SHP77 (cell line): ENCODE measurements around the gene THOC6.
"Not testable (repeated sequence)": the region's sequence is repeated elsewhere in the genome, so short reads cannot be mapped to it uniquely, and the experiment has no call there.

Source experiments
- DNase-seq, 2 experiments: peaks; one replicate each; lab custom pipeline; 2025; lab: John Stamatoyannopoulos, UW

THOC6 gene

DNA sequence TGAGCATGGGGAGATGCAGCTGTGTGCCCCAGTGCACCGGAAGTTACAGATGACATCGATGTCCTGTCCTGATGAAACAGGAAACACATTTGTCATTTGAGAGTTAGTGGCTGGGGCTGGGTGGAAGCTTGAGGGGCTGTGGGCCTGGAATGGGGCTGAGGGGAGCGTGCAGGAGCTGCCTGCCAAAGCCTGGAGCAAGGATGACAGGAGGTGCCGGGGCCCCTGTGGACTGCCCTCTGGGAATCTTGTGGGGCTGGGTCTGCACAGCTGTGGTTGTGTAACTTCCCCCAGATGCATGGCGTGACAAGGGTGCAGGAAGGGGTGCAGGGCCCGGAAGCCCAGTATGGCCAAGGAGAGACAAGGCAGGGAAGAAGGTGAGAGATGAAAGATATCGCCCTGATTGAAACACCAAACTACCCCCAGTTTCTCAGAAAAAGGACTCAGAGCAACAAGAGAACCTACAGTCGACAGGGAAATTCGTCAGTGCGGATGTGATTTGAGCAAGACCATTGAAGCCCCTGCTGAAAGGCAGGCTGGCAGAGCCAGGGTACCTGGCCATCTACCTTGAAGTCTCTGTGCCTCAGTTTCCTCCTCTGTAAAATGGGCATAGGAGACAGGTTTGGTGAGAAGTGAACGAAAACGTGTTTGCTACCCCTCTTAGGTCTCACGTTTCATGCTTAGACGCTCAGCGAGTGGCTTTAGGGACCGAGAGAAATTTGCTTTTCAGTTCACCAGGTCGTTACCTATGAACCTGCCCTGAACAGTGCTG is 31.3 kb downstream of the THOC6 start:
- DNase-seq: no peak

DNA sequence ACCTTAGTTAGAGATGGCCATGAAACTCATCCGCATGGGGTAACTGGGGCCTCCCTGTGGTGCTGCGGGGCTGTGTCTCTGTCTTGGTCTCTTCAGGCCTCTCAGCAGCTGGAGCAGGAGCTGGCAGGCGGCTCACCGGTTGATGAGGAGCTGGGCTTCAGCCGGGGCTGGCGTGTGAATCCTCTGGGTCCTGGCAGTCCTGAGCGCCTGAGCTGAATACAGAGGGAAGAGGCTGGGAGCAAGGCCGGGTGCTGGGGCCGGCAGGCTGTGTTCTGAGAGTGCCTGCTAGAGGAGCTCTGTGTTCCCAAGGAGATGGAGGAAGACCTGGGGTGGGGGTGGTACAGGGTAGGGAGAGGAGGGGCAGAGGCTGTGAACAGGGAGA is 31.9 kb downstream of the THOC6 start:
- DNase-seq: not testable (repeated sequence)

DNA sequence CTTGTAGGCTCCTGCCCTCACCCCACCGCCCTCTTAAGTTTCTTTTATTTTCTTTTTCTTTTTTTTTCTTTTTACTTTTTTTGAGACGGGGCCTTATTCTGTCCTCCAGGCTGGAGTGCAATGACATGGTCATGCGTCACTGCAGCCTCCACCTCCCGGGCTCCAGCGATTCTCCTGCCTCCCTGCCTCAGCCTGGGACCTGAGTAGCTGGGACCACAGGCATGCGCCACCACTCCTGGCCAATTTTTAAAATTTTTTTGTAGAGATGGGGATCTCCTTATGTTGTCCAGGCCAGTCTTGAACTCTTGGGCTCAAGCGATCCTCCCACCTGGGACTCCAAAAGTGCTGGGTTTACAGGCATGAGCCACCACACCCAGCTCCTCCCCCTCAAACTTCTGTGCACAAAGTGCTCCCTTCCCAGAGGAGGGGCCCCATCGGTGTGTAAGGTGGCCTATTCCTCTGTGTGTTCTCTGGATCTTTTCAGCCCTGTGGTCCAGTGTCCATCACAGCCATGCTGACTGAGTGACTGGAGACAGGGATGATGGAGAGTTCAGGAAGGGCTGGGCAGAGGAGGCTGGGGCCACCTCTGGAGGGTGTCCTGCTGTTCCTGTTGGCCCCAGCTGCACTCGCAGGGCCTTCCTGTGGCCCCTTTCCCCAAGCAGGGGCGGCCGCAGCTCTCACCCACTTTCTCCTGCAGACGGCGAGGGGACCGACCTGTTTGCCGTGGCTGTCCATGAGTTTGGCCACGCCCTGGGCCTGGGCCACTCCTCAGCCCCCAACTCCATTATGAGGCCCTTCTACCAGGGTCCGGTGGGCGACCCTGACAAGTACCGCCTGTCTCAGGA is 32.7 kb downstream of the THOC6 start:
- DNase-seq: no peak

DNA sequence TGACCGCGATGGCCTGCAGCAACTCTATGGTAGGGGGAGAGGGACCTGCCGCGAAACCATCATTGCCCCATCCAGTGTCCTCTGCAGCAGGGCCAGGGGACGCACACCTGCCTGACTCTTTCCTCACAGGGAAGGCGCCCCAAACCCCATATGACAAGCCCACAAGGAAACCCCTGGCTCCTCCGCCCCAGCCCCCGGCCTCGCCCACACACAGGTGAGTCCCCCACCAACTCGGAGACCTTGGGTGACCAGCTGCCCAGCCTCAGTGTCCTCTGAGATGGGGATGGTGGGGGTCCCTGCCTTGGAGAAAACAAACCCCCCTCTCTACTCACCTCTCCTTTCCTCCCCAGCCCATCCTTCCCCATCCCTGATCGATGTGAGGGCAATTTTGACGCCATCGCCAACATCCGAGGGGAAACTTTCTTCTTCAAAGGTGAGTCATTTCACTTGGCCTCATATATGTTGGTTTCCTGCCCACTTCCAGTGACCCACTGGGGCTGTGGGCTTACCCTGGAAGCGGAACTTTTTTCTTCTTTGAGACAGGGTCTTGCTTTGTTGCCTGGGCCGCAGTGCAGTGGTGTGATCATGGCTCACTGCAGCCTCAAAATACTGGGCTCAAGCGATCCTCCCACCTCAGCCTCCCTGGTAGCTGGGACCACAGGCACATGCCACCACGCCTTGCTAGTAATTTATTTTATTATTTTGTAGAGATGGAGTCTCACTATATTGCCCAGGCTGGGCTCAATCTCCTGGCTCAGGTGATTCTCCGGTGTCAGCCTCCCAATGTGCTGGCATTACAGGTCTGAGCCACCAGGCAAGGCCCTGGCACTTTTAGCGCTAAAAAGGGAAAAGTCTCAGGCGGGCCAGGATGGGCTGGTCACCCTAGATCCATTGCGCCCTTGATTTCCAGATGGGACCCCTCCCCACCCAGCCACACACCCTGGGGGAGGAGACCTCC is 33.6 kb downstream of the THOC6 start:
- DNase-seq: no peak

DNA sequence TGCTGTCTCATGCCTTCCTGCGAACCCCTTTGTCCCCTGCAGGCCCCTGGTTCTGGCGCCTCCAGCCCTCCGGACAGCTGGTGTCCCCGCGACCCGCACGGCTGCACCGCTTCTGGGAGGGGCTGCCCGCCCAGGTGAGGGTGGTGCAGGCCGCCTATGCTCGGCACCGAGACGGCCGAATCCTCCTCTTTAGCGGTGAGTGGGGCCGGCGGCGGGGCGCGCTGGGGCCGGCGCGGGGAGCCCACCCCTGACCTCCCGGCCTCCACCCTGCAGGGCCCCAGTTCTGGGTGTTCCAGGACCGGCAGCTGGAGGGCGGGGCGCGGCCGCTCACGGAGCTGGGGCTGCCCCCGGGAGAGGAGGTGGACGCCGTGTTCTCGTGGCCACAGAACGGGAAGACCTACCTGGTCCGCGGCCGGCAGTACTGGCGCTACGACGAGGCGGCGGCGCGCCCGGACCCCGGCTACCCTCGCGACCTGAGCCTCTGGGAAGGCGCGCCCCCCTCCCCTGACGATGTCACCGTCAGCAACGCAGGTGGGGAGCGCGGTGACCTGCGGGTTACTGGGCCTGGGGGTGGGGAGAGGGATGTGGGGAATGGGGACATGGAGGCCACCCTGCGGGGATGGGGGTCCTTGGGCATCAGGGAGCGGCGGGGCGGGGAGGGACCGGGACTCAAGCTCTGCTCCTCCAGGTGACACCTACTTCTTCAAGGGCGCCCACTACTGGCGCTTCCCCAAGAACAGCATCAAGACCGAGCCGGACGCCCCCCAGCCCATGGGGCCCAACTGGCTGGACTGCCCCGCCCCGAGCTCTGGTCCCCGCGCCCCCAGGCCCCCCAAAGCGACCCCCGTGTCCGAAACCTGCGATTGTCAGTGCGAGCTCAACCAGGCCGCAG is 34.5 kb downstream of the THOC6 start:
- DNase-seq: peak in 1 of 2 experiments; percentile 33

DNA sequence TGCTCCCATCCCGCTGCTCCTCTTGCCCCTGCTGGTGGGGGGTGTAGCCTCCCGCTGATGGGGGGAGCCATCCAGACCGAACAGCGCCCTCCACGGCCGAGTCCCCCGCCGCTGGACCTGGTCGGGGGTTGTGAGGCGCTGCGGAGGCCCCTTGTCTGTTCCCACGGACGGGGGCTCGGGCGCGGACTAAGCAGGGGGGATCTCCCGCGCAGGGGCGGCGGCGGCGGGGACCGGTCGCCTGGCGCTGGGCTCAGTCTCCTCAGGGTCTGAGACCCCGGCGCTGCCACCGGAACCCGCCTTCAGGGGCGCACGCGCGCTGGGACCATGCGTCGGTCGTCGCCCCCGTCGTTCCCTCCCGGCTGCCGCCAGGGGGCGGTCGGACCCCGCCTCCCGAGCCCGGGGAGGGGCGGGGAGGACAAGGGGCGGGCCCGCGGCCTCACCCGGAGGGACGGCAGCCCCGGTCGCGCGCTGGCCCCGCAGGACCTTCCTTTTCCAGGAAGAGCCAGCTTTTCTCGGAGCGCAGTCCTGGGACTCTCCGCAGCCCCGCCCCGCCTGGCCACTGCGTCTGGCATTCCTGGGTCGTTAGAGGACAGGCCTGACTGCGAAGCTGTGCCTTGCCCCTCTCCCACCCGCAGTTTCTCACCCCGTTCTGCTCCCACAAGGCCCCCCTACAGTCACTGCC is 35.3 kb downstream of the THOC6 start:
- DNase-seq: peak; percentile 44 to 73

DNA sequence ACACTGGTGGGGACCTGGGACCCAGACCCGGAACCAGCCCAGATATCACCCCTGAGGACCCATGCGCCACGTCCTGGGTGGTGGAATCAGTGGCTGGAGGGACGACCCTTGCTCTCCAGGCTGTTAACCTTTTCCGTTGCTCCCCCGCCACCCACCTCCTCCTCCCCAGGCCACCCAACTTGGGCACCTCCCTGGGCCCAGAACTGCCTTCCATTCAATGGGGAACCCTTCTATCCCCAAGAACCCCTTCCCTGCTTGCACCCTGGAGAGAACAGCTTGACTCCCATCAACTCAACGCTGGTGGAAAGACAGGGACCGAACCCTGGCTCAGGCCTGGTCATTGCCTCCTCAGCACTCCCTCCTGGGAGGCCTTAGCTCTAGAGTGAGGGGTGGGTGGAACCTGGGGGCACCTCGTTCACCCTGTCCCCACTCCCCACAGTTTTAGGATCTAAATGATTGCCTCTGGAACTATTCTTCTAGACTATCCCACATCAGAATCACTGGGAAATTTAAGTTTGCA is 35.9 kb downstream of the THOC6 start:
- no peak for DNase-seq

DNA sequence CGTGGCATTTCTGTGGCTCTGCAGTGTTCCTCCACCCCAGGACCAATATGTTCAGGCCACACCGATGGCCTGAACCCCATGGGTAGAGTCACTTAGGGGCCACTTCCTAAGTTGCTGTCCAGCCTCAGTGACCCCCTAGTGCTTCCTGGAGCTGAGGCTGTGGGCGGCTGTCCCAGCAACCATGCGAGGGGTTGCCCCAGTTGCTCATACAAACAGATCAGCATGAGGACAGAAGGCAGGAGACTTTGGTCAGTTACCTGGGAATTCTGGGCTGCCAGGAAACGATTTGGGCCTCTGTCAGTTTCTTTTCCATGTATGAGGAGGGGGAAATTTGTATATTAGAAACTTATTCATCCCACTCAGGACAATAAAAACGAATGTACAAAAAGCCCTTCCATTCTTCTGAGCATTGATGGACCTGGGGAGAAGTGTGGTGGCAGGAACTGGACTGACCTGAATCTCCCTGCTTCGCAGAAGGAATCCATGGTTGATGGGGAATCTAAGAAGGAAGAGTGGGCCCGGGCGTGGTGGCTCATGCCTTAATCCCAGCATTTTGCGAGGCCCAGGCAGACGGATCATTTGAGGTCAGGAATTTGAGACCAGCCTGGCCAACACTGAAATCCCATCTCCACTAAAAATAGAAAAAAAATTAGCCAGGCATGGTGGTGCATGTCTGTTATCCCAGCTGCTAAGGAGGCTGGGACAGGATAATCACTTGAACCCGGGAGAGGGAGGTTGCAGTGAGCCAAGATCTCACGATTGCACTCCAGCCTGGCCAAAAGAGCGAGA is 36.7 kb downstream of the THOC6 start:
- no peak for DNase-seq

DNA sequence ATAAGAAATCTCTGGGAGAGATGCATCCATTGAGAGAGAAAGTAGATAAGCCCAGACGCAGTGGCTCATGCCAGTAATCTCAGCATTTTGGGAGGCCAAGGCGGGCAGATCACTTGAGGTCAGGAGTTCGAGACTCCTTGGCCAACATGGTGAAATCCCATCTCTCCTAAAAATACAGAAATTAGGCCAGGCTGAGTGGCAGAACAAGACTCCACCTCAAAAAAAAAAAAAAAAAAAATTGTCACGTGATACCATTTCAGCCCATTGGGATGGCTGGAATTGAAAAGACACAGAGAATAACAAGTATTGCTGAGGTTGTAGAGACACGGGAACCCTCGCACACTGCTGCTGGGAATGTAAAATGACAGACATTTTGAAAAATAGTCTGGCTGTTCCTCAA is 38.7 kb downstream of the THOC6 start:
- DNase-seq: no peak

DNA sequence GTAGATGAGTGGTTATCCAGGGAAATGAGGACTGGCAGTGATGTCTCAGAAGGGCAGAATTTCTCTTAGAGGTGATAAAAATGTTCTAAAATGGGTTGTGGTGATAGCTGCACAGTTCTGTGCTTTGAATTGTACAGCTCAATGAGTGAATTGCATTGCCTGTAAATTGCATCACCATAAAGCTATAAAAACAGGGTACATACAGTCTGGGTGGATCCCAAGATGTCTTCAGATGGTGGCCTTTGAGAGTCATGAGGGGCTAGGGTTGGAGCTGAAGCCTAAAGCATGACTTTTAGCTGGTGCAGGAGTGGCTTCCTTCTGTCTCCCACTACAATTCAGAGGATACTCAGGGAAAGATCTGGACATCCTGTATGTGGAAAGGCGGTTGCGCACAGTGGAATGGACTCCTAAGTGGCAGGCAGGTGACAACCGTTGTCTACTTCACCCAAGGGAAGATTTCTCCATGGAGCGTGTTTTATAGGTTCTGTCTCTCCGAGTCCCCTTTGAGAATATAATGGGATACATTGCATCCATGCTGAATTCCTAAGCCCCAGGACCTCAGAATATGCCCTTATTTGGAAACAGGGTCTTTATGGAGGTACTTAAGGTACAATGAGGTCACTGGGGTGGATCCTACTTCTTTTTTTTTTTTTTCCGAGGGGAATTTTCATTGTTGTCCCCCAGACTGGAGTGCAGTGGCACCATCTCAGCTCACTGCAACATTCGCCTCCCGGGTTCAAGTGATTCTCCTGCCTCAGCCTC is 40.0 kb downstream of the THOC6 start:
- no peak for DNase-seq

DNA sequence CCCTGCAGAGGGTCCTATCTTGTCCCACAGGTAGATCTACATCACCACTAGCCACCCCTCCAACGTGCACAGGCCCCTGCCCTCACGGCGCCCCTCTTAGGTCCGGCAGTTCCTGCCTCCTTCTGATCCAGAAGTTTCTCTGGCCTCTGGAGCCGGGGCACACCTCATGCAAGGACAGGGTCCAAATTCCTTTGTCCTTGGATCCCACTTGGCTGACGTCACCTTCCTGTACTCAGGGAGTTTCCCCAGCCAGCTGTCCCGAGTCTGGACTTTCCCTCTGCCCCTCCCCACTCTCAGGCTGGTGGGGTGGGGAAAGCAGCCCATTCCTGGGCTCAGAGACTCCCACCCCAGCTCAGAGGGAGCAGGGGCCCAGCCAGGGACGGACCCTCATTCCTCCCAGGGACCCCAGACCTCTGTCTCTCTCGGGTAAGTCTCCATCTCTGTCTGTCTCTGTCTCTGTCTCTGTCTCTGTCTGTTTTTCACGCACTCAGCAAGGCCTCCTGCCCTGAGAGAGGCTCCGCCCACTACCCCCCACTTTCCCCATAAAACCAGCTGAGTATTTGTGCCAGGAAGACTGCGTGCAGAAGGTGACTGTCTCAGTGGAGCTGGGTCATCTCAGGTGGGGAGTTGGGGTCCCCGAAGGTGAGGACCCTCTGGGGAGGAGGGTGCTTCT is 41.4 kb downstream of the THOC6 start, which contains the start of gene IL32:
TSS of gene IL32 (plus strand) at position 572 of the 673 bp plus-strand sequence. CDS start 172 bp downstream, outside the sequence.
- DNase-seq: no peak

DNA sequence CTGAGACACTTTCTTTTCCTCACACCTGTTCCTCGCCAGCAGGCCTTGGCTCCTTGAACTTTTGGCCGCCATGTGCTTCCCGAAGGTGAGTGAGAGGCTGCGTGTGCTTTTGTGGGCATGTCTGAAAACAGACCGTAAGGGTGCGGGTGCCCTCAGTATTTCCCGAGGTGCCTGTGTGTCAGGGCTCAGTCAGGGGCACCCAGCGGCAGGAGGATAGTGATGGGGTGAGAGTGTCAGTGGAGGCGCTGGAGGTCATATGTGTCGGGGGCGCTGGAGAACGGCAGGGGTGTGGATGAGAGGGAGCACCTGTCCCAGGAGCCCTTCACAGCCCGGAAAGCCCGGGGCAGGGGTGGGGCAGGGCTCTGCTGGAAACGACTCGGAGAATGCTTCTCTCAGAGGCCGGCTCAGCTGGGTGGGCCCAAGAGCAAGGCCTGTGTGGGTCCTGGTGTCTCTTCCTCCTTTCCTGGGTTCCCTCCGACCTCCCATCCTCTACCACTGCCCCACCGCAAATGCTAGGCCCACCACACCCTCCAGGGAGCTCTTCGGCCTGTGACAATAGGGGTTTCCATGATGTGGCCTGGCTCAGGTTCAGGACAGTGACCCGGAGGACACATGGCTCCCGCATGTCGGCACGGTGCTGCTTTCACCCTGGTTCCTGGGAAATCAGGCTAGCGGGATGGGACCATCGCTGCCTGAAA is 42.1 kb downstream of the THOC6 start:
- DNase-seq: no peak

DNA sequence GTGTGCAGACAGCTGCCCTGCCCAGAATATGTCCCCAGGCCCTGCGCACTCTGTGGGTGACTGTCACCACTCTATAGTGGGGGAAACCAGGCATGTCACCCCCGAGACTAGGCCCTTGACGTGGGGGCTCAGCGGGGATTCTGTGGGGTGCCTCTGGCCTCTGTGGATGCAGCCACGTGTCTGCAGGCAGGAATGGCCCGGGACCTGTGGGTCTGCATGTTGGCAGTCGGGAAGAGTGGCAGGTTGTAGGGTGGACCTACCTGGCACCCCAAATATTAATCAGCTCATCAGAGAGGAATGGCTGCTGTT is 42.6 kb downstream of the THOC6 start:
- DNase-seq: no peak

DNA sequence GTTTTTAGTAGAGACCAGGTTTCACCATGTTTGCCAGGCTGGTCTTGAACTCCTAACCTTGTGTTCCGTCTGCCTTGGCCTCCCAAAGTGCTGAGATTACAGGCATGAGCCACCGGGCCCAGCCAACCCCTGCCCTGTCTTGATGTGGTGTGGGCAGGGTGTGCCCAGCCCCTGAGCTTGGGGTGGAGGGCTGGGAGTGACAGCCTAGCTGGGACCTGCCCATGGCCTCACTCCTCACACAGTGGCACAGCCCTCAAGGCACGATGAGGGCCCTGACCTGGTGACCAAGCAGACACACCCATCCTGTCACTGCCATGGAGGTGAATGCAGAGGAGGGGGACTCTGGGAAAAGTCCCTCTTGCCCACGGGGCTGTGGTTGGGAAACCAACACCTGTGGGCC is 44.7 kb downstream of the THOC6 start:
- no peak for DNase-seq

DNA sequence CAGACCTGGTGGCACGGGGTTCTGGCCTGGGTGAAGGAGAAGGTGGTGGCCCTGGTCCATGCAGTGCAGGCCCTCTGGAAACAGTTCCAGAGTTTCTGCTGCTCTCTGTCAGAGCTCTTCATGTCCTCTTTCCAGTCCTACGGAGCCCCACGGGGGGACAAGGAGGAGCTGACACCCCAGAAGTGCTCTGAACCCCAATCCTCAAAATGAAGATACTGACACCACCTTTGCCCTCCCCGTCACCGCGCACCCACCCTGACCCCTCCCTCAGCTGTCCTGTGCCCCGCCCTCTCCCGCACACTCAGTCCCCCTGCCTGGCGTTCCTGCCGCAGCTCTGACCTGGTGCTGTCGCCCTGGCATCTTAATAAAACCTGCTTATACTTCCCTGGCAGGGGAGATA is 45.3 kb downstream of the THOC6 start:
- not testable (repeated sequence) for DNase-seq

DNA sequence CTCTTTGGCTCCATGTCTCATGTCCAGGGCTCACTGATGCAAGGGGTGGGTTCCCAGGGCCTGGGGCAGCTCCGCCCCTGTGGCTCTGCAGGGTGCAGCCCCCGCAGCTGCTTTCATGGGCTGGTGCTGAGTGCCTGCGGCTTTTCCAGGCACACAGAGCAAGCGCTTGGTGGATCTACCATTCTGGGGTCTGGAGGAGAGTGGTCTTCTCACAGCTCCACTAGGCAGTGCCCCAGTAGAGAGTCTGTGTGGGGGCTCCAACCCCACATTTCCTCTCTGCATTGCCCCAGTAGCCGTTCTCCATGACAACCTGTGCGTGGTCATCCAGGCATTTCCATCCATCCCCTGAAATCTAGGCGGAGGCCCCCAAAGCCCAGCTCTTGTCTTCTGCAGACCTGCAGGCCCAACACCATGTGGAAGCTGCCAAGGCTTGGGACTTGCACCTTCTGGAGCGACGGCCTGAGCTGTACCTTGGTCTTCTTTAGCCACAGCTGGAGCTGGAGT is 46.8 kb downstream of the THOC6 start:
- no peak for DNase-seq

DNA sequence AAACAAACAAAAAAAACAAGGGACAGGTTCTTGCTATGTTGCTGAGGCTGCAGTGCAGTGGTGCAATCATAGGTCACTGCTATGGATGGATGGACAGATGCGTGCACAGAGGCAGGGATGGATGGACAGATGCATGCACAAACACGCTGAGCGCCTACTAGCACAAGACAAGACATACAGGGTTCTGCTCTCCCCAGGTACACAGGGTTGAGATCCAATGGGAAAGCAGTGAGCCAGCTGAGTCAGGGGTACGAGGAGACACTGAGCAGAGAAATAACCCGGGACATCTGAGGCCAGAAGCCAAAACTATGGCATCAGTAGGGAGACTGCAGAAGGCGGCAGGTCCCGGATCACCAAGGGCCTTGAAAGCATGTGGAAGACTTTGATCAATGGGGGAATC is 47.8 kb downstream of the THOC6 start:
- DNase-seq: no peak
